Measurements from ENCODE around the gene JCHAIN. TPM values are rescaled to one million over a fixed set of nuclear protein-coding genes. Genes with fewer than 3 reads are reported as not detected.

Gene JCHAIN
- total and polyA plus RNA-seq, 12 donors, result 0.57 to 55.4 (median 2.4) TPM

- no peak for TF ChIP-seq CTCF (IDR thresholded peaks at IDR 0.05)
- DNase-seq (no peak), ATAC-seq (no peak)
- Histone ChIP-seq H3K4me1 (peaks cover 0 to 41% (median 18%) of the 10 kb centered on the region in 9 donors), H3K9me3 (no peaks in the 10 kb centered on the region), H3K4me3 (no peak overlapping the region), H3K27me3 (no peaks in the 10 kb centered on the region), H3K27ac (peak overlapping the region in 1 of 10 donors; percentile 53), H3K36me3 (no peaks in the 10 kb centered on the region)
- intact Hi-C loops (cut with DNase I), result no loop called here
- 88 to 93% methylated on average over 7 of the region's 7 CpGs for WGBS, 2 donors
Measured at GRCh38 chr4:70712604-70713452, 46.5 kb upstream of the JCHAIN start.

DNA sequence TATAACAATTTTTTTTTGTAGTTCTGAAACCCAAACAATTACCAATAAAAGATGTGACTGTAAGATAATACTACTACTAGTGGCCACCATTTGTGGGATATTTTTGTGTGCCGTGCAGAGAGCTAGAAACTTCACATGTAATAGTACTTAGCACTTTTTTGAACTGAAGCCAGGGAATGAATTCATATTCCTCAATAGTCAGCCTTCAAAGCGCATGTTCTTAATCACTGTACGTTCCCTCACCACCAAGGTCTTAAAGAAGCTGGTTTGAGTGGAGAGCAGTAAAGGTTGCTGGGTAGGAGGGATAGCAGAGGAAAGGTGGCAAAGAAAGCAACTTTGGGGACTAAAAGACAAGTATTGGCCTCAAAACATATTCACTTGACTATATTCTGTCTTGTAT is 45.8 kb upstream of the JCHAIN start:
- no peak overlapping the region for H3K27ac ChIP-seq
- no peak for ATAC-seq
- no peaks in the 10 kb centered on the region for H3K36me3 ChIP-seq
- peaks cover 0 to 46% (median 21%) of the 10 kb centered on the region in 9 donors for H3K4me1 ChIP-seq
- H3K4me3 ChIP-seq, result no peak overlapping the region
- DNase-seq, result no peak
- no peak for TF ChIP-seq CTCF (IDR thresholded peaks at IDR 0.05)
- intact Hi-C loops (cut with DNase I), result no loop called here
- no peaks in the 10 kb centered on the region for H3K9me3 ChIP-seq
- WGBS, 2 donors, result 34 to 42% methylated on average over 3 of the region's 3 CpGs
- no peaks in the 10 kb centered on the region for H3K27me3 ChIP-seq

- intact Hi-C loops (cut with DNase I), result no loop called here
- Histone ChIP-seq H3K27ac (no peak overlapping the region), H3K36me3 (no peaks in the 10 kb centered on the region), H3K27me3 (no peaks in the 10 kb centered on the region), H3K9me3 (no peaks in the 10 kb centered on the region), H3K4me1 (peaks cover 0 to 51% (median 26%) of the 10 kb centered on the region in 9 donors), H3K4me3 (no peak overlapping the region)
- no peak for ATAC-seq
- TF ChIP-seq CTCF (IDR thresholded peaks at IDR 0.05), result no peak
- 61 to 64% methylated on average over 3 of the region's 3 CpGs for WGBS, 2 donors
- DNase-seq, result no peak
Measured at GRCh38 chr4:70711599-70711998, 45.3 kb upstream of the JCHAIN start.

GRCh38 chr4:70709611-70710205 is 43.4 kb upstream of the JCHAIN start:
- DNase-seq, result no peak
- no peaks in the 10 kb centered on the region for H3K36me3 ChIP-seq
- intact Hi-C loops (cut with DNase I), result loop anchor here in 5 of 10 donors (1.0 to 10.0 kb wide), 3 partner anchors 9 to 125 kb away; partner anchors contain the start of gene GRSF1 (in 3 of the 5)
- no peaks in the 10 kb centered on the region for H3K9me3 ChIP-seq
- no peak for ATAC-seq
- no peak for TF ChIP-seq CTCF (IDR thresholded peaks at IDR 0.05)
- H3K27ac ChIP-seq, result no peak overlapping the region
- peaks cover 3 to 54% (median 33%) of the 10 kb centered on the region in 9 donors for H3K4me1 ChIP-seq
- 86 to 91% methylated on average over 7 of the region's 7 CpGs for WGBS, 2 donors
- H3K27me3 ChIP-seq, result no peaks in the 10 kb centered on the region
- no peak overlapping the region for H3K4me3 ChIP-seq

All from heart right ventricle (tissue), 16 donors.